ENCODE results near the gene ITPR2.
"Not testable (repeated sequence)": the region's sequence is repeated elsewhere in the genome, so short reads cannot be mapped to it uniquely, and the experiment has no call there.

ITPR2 gene

DNA sequence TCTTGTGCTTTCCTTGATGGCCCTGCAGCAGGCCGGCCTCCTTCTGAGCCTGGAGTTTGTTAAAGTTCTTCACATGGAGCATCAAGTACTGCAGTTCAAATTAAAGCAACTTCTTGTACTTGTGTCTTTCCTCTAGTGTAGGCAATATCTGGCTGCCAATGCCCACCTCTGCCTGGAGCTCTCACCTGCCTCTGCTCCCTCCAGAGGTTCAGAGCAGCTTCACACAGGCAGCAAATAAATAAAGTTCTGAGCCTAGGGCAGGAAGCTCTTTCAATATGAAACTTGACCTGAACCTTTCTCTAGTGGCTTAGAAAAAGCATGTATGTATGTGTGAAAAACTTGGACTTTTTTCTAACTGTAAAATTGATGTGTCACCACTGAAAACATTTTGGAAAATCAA, 65.9 kb downstream of the ITPR2 start:
- H3K4me3 ChIP-seq (ENCODE audit: low read depth, low read length) = no peak overlapping the region

DNA sequence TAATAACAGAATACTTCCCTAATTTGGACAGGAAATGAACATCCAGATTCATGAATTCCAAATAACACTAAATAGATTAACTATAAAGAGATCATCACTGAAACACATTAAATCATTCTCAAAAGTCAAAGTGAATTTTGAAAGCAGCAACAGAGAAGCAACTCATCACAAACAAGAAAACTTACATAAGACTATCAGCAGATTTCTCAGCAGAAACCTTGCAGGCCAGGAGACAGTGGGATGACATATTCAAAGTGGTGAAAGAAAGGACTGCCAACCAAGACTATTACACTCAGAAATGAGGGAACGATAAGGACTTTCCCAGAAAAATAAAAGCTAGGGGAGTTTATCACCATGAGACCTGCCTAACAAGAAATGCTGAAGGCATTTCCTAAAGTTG, 70.8 kb downstream of the ITPR2 start:
- no peak overlapping the region for H3K4me3 ChIP-seq (ENCODE audit: low read depth, low read length)

- H3K4me3 ChIP-seq (ENCODE audit: low read depth, low read length) = no peak overlapping the region
Observed at GRCh38 chr12:26761775-26762174, 71.2 kb downstream of the ITPR2 start.

GRCh38 chr12:26760657-26761293, 72.2 kb downstream of the ITPR2 start:
- H3K4me3 ChIP-seq (ENCODE audit: low read depth, low read length) = no peak overlapping the region

DNA sequence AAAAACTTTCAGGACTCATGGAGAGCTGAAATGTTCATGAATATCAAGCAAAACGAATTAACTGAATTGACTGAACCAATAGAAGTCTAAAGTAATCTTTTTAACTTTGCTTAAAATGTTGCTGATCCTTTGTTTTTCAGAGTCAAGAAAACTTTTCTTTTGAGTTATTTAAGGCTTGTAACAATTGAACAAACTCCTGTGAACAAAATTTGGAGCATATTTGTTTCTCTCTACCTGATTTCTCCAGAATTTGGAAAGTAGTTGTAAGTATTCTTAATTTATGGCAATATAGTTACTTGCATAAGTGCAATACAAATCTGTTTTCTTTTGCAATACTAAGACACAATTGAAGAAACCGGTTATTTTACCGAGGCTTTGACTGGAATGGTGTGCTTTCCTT, 77.6 kb downstream of the ITPR2 start:
- H3K4me3 ChIP-seq (ENCODE audit: low read depth, low read length) = not testable (repeated sequence)

DNA sequence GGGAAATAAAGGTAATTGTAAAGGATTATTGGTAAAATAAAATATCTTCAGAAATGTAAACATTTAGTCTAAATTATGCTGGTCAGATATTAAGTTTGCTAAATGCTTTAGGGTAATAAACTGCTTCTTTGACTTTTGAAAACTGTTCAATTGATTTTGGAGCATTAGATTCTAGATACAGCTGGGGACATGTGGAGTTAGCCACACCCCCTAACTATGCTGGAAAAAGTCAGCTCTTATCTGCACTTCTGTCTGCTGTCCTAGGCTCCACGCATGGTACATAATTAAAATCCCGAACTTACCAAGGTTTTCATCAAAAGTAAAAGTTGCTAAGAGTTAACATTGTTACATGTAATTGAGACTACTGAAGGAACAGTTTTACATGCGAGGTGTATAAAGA, 78.8 kb downstream of the ITPR2 start:
- H3K4me3 ChIP-seq (ENCODE audit: low read depth, low read length) = no peak overlapping the region

GRCh38 chr12:26751179-26751578, 81.8 kb downstream of the ITPR2 start:
- H3K4me3 ChIP-seq (ENCODE audit: low read depth, low read length) = no peak overlapping the region

- H3K4me3 ChIP-seq (ENCODE audit: low read depth, low read length) = no peak overlapping the region
Observed at GRCh38 chr12:26750531-26751175, 82.3 kb downstream of the ITPR2 start.

DNA sequence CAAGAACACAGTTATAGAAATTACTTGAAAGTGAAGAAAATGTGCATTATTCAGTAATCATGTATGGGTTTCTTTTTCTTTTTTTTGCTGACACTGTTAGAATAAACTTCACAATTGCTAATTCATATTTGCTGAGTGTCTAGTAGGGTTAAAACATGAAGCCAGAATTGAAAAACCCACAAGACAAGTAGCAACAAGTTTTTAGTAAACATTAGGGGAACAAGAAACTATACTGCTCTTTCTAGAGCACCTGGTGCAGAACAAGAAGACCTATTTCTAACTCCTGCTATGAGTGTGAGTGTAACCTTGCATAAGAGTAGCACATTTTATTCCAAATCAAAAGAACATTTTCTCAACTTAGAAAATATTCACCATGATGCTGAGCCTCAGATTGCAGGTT, 83.2 kb downstream of the ITPR2 start:
- H3K4me3 ChIP-seq (ENCODE audit: low read depth, low read length) = no peak overlapping the region

GRCh38 chr12:26748741-26749431, 84.1 kb downstream of the ITPR2 start:
- no peak overlapping the region for H3K4me3 ChIP-seq (ENCODE audit: low read depth, low read length)

- H3K4me3 ChIP-seq (ENCODE audit: low read depth, low read length) = no peak overlapping the region
Observed at GRCh38 chr12:26748412-26748740, 84.6 kb downstream of the ITPR2 start.

GRCh38 chr12:26746121-26746714, 86.8 kb downstream of the ITPR2 start:
- no peak overlapping the region for H3K4me3 ChIP-seq (ENCODE audit: low read depth, low read length)

- no peak overlapping the region for H3K4me3 ChIP-seq (ENCODE audit: low read depth, low read length)
Observed at GRCh38 chr12:26744697-26745440, 88.1 kb downstream of the ITPR2 start.

DNA sequence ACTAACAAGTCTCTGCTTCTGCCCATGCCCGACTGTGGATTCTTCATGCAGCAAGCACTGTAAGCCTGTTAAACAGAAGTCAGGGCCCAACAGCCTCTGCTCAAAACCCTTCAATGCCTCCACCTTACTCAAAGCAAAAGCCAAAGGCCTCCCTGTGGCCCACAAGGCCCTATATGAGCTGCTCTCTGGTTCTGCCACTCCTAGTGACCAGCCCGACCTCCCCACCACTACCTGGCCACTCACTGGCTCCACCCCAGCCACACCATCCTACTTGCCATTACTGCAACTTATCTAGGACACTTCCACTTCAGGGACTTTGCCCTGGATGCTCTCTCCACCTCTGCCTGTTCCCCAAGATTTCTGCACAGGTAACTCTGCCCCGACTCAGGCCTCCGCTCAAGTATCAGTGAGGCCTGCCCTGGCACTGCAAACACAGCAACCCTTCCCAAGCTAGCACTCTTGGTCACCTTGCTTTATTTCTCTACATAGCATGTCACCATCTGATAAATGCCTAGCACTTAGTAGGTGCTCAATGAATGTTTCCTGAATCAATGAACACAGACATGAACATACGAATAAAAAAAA, 88.9 kb downstream of the ITPR2 start:
- no peak overlapping the region for H3K4me3 ChIP-seq (ENCODE audit: low read depth, low read length)

DNA sequence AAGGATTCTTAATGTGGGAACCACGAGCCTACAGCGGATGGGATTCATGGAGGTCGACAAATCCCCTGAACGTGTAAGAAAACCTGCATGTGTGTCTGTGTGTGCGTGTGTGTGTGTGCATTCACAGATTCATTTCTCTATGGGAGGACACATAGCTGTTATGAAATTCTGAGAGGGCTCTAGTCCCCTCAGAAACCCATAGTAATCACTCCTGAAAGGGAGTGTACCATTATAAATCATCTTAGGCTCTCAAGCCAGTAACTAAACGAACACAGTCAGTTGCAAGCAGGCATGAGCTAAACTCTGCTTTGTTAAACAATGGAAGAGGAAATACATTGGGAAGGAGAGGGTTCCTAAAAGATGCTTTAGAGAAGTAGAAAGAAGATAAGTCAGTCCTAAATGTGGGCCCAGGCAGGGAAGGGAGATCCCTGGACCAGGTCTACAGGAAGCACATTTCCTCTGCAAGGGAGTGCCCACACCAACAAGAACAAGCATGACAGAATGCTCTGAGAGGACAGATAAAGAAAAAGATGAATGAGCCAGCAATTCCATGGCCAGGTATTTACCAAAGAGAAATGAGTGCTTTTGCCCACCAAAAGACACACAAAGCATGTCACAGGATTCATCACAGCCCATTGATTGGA, 91.3 kb downstream of the ITPR2 start:
- no peak overlapping the region for H3K4me3 ChIP-seq (ENCODE audit: low read depth, low read length)

- no peak overlapping the region for H3K4me3 ChIP-seq (ENCODE audit: low read depth, low read length)
Observed at GRCh38 chr12:26740991-26741390, 92.0 kb downstream of the ITPR2 start.

- H3K4me3 ChIP-seq (ENCODE audit: low read depth, low read length) = no peak overlapping the region
Observed at GRCh38 chr12:26740348-26740747, 92.6 kb downstream of the ITPR2 start.

GRCh38 chr12:26737487-26738030, 95.4 kb downstream of the ITPR2 start:
- no peak overlapping the region for H3K4me3 ChIP-seq (ENCODE audit: low read depth, low read length)

GRCh38 chr12:26736563-26737486, 96.2 kb downstream of the ITPR2 start:
- no peak overlapping the region for H3K4me3 ChIP-seq (ENCODE audit: low read depth, low read length)

All from iPS-11a (cell line).